T-helper 2 cell (primary cell): Measurements from ENCODE around the gene TOR4A.
"Not testable (repeated sequence)": the region's sequence is repeated elsewhere in the genome, so short reads cannot be mapped to it uniquely, and the experiment has no call there.

Experiments
- DNase-seq, 5 experiments: peaks; one replicate each; pipeline versions ENCODE4 v3.0.0 to v3.0.0-alpha.2; 2012 to 2022

Gene TOR4A

GRCh38 chr9:137239541-137240200 is 37.9 kb upstream of the TOR4A start:
- peak in 1 of 5 experiments; percentile 29 for DNase-seq

GRCh38 chr9:137240318-137240840 is 37.1 kb upstream of the TOR4A start:
- DNase-seq: peak; percentile 42 to 87 (median 69)

- peak; percentile 85 to 100 (median 96) for DNase-seq
Measured at GRCh38 chr9:137240841-137241489, 36.6 kb upstream of the TOR4A start, which contains the start of gene TUBB4B. Gene TUBB4B (plus strand): TSS chr9:137241287. CDS start chr9:137241361, 74 bp downstream.

- peak; percentile 41 to 65 (median 60) for DNase-seq
Measured at GRCh38 chr9:137241490-137242268, 35.8 kb upstream of the TOR4A start.

GRCh38 chr9:137242269-137243203 is 35.0 kb upstream of the TOR4A start:
- DNase-seq: no peak

GRCh38 chr9:137243266-137243625 is 34.3 kb upstream of the TOR4A start:
- DNase-seq: not testable (repeated sequence)

- no peak for DNase-seq
Measured at GRCh38 chr9:137243626-137244485, 33.7 kb upstream of the TOR4A start.

- DNase-seq: no peak
Measured at GRCh38 chr9:137244486-137245449, 32.8 kb upstream of the TOR4A start.

GRCh38 chr9:137245450-137246421 is 31.8 kb upstream of the TOR4A start:
- DNase-seq: no peak

- DNase-seq: no peak
Measured at GRCh38 chr9:137247135-137247915, 30.2 kb upstream of the TOR4A start.

- no peak for DNase-seq
Measured at GRCh38 chr9:137247916-137248175, 29.7 kb upstream of the TOR4A start.

GRCh38 chr9:137250329-137251193 is 27.0 kb upstream of the TOR4A start:
- DNase-seq: no peak

GRCh38 chr9:137251194-137251461 is 26.4 kb upstream of the TOR4A start, which contains the start of gene STPG3:
Gene STPG3 (plus strand): TSS chr9:137251286. CDS start chr9:137251287, 1 bp downstream.
- DNase-seq: no peak

GRCh38 chr9:137251490-137252268 is 25.8 kb upstream of the TOR4A start:
- no peak for DNase-seq

- no peak for DNase-seq
Measured at GRCh38 chr9:137252555-137253506, 24.7 kb upstream of the TOR4A start.
